SK-MEL-5 (cell line): ENCODE measurements around the gene DPP4. TPM values are rescaled to one million over a fixed set of nuclear protein-coding genes. Genes with fewer than 3 reads are reported as not detected.

ENCODE experiments used
- DNase-seq: peaks from one replicate; pipeline ENCODE4 v3.0.0-alpha.2; 2016; ENCODE audit warnings: low read depth, low spot score
- in situ Hi-C: cut with HindIII; loops from 2 replicates; pipeline ENCODE4 v1.10.0; 2016; ENCODE audit warnings: low sequenced_read_pairs, high pct_unique_total_duplicates, low pct_unique_long_range_greater_than_20kb
- total RNA-seq: library from RNA; depleted of rRNA; stranded (reverse); fragments of >200 nt; shearing (Covaris generic); gene quantifications from 2 replicates; pipeline ENCODE4 v1.2.3, GENCODE V29; 2014

Gene DPP4
- total RNA-seq, 1 experiment from 2014 or later, result 0.08 TPM

DNA sequence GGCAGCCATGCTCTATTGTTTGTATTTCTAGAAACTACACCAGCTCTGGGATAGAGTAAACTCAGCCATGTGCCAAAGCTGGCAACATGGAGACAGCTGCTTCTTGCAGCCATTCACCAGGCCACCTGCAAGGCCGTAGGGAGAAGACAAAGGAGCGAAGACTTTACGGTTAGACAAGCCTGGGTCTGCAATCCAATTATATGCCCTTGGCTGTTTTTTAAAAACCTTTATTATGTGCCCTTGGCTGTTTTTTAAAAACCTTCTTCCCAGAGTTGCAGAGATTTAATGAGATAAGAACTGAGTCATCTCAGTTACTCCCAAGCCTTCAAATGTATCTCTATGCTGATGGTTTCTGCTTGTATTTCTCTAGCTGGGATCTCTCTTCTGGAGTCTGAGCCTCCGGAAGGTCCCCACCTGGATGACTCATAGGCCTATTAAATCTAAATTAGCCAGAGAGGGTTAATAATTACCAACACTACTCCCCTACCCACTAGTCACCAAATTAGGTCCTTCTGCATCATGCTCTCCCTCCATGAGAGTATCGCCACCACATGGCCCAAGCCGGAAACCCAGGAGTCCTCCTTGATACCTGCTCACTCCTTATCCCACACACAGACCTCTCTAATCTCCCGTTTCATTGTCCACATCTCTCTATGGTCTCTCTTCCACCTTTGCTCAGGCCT, 17.5 kb upstream of the DPP4 start:
- no peak for DNase-seq

GRCh38 chr2:162090109-162090508, 16.1 kb upstream of the DPP4 start:
- DNase-seq, result no peak
- in situ Hi-C loops, result no loop called here

More for the DNA sequence above, 17.5 kb upstream of the DPP4 start:
- in situ Hi-C loops, result no loop called here

DNA sequence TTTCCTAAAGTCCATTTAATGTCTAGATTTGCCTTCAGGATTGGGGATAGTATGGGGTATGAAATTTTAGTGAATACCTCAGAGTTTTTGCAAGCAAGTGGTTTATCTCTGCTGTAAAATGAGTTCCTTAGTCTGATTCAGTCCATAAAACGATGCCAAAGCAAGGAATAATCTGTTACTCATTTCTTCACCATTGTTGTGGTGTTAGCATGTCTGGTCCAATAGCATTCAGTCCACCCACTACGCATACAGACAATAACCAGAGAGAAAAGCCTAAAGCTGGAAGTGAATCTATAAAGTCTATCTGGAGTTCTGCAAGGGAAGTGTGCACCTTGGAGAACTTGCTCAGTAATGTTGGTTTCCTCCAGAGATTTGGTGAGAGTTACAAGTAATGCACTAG, 12.9 kb upstream of the DPP4 start:
- in situ Hi-C loops, result no loop called here
- DNase-seq, result no peak

GRCh38 chr2:162085090-162085891, 11.3 kb upstream of the DPP4 start:
- in situ Hi-C loops, result no loop called here
- peak; percentile 25 for DNase-seq

- no peak for DNase-seq
- in situ Hi-C loops, result no loop called here
Measured at GRCh38 chr2:162084536-162084935, 10.5 kb upstream of the DPP4 start.

GRCh38 chr2:162082681-162083080, 8.7 kb upstream of the DPP4 start:
- no peak for DNase-seq
- in situ Hi-C loops, result no loop called here

DNA sequence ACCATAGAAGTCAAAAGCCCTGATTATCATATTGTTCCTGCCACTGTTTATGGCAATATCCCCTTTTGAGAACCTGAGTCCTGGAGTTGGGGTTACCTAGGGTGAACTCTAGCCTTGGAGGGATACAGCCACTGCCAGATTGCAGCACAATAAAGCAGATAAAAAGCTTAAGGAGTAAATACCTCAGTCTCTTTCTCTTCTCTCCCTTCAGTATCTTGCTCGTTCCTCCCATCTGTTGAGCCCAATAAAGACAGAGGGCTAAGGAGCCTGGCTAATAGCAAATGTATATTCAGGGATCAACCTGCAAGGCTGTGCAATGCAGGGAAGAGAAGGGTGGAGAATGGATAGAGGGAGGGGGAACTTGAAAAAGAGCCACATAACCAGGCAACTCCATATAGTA, 8.0 kb upstream of the DPP4 start:
- in situ Hi-C loops, result no loop called here
- DNase-seq, result no peak

DNA sequence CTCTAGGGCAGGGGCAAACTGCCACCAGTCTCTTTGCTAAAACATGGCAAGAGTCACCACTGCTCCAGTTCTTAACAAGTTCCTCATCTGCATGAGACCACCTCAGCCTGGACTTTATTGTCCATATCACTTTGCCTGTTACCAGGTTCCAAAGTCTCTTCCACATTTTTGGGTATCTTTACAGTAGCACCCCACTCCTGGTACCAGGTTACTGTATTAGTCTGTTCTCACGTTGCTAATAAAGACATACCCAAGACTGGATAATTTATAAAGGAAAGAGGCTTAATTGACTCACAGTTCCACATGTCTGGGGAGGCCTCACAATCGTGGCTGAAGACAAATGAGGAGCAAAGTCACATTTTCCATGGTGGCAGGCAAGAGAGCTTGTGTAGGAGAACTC, 5.5 kb upstream of the DPP4 start:
- DNase-seq, result no peak
- in situ Hi-C loops, result no loop called here

- no peak for DNase-seq
- in situ Hi-C loops, result no loop called here
Measured at GRCh38 chr2:162075689-162076132, 1.7 kb upstream of the DPP4 start.

DNA sequence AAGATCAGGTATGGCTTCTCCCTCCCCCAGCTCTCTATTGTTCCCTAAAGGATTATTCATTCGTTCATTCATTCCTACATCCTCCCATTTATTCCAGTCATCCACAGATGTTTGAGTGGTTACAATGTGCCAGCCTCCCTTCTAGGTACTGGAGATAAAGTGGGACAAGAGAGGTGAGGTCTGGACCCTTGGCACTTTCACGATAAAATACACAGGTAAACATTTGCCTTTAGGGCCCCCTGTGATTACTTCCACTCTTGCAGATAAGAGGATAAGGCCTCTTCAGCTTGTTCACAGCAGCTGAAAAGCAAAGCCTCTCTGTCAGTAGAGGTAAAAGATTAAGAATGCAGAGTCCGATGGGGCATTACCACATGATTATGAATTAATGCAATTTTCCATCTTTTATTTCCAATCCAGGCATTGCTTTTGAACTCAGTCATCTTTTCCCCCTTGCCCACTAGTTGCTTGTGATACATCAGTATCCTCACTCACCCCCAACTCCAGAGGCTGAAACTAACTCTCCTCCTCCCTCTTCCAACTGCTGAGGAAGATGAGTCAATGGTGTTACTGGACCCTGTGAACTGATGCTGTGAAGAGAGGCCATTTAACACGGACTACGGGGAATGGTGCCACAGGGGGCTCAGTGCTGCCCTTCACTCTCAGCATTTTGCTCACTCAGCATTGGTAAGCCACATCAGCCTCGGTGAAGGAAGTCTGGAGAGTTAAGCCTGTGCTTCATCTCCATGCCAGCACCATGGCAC, 1.1 kb upstream of the DPP4 start:
- DNase-seq, result no peak
- in situ Hi-C loops, result no loop called here

- in situ Hi-C loops, result no loop called here
- no peak for DNase-seq
Measured at GRCh38 chr2:162074632-162074895, 549 bp upstream of the DPP4 start.

DNA sequence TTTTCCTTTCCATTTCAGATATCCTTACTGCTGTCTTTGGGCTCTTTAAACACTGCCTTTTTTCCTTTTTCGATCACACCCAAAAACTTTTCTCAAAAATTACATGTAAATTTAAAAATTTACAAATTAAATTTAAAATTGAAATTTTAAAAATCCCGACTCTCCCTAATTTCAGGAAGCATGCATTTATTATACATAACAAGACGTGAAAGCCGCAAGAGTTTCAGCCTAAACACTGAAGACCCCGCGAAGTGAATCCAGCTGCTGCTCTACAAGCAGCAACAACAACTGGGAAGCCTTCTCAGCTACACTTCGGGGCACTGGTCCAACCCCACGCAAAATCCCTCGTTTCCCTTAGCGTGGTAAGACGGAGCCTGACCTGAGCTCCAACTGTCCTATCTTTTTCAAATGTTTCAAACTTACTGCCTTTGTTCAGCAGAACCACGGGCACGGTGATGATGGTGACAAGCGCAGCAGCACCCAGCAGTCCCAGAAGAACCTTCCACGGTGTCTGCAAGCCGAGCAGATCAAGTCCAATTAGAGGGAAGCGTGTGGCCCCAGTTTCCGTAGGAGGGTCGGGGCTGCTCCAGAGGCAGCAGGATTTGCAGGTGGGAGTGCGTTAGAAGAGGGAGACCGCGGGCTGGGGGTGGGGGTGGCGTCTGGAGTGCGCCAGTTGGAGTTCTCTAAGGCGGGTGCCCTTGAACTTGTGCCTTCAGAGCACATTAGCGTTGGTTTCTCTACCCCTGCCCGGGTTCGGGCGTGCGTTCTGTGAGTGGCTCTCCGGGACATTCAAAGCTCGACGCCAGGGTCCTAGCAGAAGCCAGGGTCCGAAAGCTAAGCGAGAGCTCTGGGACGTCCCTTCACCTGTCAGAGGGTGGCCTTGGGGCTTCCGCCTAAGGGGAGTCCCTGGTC, 783 bp downstream of the DPP4 start:
- in situ Hi-C loops, result no loop called here
- no peak for DNase-seq

DNA sequence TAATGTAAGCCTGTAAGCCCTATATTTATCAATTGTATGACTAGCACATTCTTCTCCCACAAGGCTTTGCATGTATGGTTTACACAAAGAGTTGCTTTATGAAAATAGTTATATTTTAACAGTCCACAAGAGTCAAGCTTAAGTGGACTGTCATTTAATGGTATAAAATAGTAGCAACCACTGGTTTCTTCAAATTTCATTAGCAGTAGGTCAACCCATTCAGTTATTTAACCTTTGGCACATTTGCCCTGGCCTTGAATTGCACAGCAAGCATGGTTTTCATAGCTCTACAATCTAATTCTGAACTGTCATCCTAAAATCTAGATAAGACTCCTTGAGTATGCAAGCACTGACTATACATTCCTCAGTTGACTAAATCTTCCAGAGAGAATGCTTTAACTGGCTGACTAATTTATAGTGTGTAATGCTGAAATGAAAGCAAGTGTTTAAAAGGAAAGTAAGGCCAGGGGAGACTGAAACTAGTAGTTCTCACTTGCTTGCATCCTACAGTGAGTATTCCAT, 1.8 kb downstream of the DPP4 start:
- no peak for DNase-seq
- in situ Hi-C loops, result no loop called here

DNA sequence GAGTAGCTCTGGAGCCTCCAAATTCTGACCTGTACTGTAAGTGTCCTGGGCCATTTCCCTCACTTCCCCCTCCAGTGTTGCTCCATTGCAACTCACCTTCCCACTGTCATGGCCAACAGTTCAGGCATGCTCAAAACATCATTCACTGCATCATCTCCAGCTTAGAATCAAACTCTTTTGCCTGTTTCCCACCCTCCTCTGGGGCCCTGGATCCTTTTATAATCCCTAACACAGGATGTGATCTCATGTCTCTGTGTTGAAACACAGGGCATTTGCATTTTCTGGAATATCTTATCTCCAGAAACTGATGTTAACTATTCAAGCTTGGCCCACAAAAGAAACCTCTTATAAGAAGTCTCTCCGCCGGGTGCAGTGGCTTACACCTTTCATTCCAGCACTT, 3.0 kb downstream of the DPP4 start:
- DNase-seq, result no peak
- in situ Hi-C loops, result no loop called here

GRCh38 chr2:162070228-162070936, 3.6 kb downstream of the DPP4 start:
- in situ Hi-C loops, result no loop called here
- no peak for DNase-seq

GRCh38 chr2:162069267-162069903, 4.6 kb downstream of the DPP4 start:
- DNase-seq, result peak; percentile 17
- in situ Hi-C loops, result no loop called here

- DNase-seq, result no peak
- in situ Hi-C loops, result no loop called here
Measured at GRCh38 chr2:162067596-162067995, 6.4 kb downstream of the DPP4 start.
